GM18951 (cell line): ENCODE results near the gene PELI3.

Experiments used
- POLR2A ChIP-seq: IDR thresholded peaks from 4 replicates; pipeline ENCODE4 v1.6.1; 2011; ENCODE audit warnings: mild to moderate bottlenecking; ENCODE audit not compliant: insufficient read length, insufficient read depth; ENCODE audit errors: extremely low read depth
- in situ Hi-C: fragments of 300-500 bp; cut with MboI; formaldehyde crosslinking; loops from one replicate; pipeline ENCODE4 v1.12.0; 2022; ENCODE audit warnings: low sequenced_read_pairs, mixed read lengths, inconsistent platforms; ENCODE audit not compliant: unreplicated experiment

PELI3 gene

DNA sequence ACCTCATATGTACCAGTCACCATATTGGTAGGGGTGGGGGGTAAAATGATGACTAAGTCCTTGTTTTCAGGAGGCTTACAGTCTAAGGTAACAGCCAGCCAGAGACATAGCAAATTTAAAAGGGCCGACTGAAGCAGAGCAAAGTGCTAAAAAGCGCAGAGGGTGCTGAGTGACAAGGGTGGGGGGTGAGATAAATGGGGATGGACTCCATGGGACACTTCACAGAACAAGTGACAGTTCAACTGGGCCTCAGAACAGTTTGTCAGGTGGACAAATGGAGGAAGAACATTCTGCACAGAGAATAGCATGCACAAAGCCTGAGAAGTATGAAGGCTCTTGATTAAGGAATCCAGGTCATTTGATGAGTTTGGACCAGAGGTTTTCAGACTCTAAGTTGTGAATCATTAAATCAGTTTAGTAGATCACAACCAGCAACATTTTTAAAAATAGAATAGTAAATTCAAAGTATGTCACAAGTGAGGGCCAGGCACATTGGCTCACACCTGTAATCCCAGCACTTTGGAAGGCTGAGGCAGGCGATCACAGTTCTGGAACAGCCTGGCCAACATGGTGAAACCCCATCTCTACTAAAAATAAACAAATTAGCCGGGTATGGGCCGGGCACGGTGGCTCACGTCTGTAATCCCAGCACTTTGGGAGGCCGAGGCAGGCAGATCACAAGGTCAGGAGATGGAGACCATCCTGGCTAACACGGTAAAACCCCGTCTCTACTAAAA lies 57.8 kb downstream of the PELI3 start:
- no peak for TF ChIP-seq POLR2A
- in situ Hi-C loops: no loop called here
